ENCODE results near the gene TMPRSS3. TPM values are rescaled to one million over a fixed set of nuclear protein-coding genes. Genes with fewer than 3 reads are reported as not detected.

Gene TMPRSS3
- total RNA-seq, 1 experiment from 2014 or later: 2.0 TPM

- H3K9me3 Mint-ChIP-seq (ENCODE audit: unreplicated experiment): no peaks in the 10 kb centered on the region
- no peaks in the 10 kb centered on the region for H3K27me3 Mint-ChIP-seq (ENCODE audit: insufficient read depth, unreplicated experiment)
- H3K27ac Mint-ChIP-seq (ENCODE audit: low read depth, unreplicated experiment): no peak overlapping the region
- H3K36me3 Mint-ChIP-seq (ENCODE audit: insufficient read depth, unreplicated experiment): no peaks in the 10 kb centered on the region
- TF ChIP-seq, protein P1, sequence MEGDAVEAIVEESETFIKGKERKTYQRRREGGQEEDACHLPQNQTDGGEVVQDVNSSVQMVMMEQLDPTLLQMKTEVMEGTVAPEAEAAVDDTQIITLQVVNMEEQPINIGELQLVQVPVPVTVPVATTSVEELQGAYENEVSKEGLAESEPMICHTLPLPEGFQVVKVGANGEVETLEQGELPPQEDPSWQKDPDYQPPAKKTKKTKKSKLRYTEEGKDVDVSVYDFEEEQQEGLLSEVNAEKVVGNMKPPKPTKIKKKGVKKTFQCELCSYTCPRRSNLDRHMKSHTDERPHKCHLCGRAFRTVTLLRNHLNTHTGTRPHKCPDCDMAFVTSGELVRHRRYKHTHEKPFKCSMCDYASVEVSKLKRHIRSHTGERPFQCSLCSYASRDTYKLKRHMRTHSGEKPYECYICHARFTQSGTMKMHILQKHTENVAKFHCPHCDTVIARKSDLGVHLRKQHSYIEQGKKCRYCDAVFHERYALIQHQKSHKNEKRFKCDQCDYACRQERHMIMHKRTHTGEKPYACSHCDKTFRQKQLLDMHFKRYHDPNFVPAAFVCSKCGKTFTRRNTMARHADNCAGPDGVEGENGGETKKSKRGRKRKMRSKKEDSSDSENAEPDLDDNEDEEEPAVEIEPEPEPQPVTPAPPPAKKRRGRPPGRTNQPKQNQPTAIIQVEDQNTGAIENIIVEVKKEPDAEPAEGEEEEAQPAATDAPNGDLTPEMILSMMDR (IDR thresholded peaks at IDR 0.05; ENCODE audit: unreplicated experiment): no peak
- H3K4me3 Mint-ChIP-seq (ENCODE audit: unreplicated experiment): no peak overlapping the region
- H3K4me1 Mint-ChIP-seq (ENCODE audit: insufficient read depth, unreplicated experiment): no peaks in the 10 kb centered on the region
- DNase-seq (ENCODE audit: unreplicated experiment): no peak
- BruUV-seq (replicated peaks): no TSS peak
- ChIA-PET CTCF (interaction anchor here (0.9 kb wide), 1 partner anchor 35 kb away, joined by 4 read pairs; no protein-coding TSS in a partner anchor), POLR2A (interaction anchor here (1.1 kb wide), 1 partner anchor 112 kb away, joined by 4 read pairs; no protein-coding TSS in a partner anchor)
- intact Hi-C loops (cut with micrococcal nuclease): no loop called here
These were observed 52.3 kb downstream of the TMPRSS3 start for GRCh38 chr21:42343556-42343955.

DNA sequence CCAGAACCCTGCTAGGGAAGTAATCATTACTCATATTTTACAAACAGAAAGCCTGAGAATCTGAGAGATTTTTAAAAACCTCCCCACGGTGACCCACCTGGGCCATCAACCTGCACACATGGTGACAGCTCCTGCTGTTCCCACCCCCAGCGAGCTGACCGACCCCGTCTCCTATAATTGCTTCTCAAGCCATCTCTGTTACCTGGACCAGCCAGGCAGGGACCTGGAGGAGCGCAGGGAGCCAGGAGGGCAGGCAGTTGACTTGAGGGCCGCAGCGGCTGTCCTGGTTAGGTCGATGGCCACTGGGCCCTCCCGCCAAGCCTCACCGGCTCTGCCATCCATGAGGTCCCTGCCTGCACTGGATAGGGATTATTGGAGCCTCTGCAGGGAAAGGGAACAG lies 52.8 kb downstream of the TMPRSS3 start:
- Mint-ChIP-seq H3K4me3 (ENCODE audit: unreplicated experiment) (no peak overlapping the region), H3K27ac (ENCODE audit: low read depth, unreplicated experiment) (no peak overlapping the region), H3K9me3 (ENCODE audit: unreplicated experiment) (no peaks in the 10 kb centered on the region), H3K27me3 (ENCODE audit: insufficient read depth, unreplicated experiment) (no peaks in the 10 kb centered on the region), H3K36me3 (ENCODE audit: insufficient read depth, unreplicated experiment) (no peaks in the 10 kb centered on the region), H3K4me1 (ENCODE audit: insufficient read depth, unreplicated experiment) (no peaks in the 10 kb centered on the region)
- no peak for DNase-seq (ENCODE audit: unreplicated experiment)
- no TSS peak for BruUV-seq (replicated peaks)
- TF ChIP-seq, protein P1 (IDR thresholded peaks at IDR 0.05; ENCODE audit: unreplicated experiment): no peak
- intact Hi-C loops (cut with micrococcal nuclease): no loop called here
- CTCF ChIA-PET: interaction anchor here (0.9 kb wide), 1 partner anchor 35 kb away, joined by 4 read pairs; no protein-coding TSS in a partner anchor
- POLR2A ChIA-PET: interaction anchor here (0.6 to 1.1 kb wide), 2 partner anchors 113 to 516 kb away, joined by 3 to 4 read pairs; no protein-coding TSS in a partner anchor

- Mint-ChIP-seq H3K4me3 (ENCODE audit: unreplicated experiment) (no peak overlapping the region), H3K36me3 (ENCODE audit: insufficient read depth, unreplicated experiment) (no peaks in the 10 kb centered on the region), H3K27me3 (ENCODE audit: insufficient read depth, unreplicated experiment) (no peaks in the 10 kb centered on the region), H3K9me3 (ENCODE audit: unreplicated experiment) (no peaks in the 10 kb centered on the region), H3K4me1 (ENCODE audit: insufficient read depth, unreplicated experiment) (no peaks in the 10 kb centered on the region), H3K27ac (ENCODE audit: low read depth, unreplicated experiment) (no peak overlapping the region)
- CTCF ChIA-PET: no interaction called here
- TF ChIP-seq, protein P1 (IDR thresholded peaks at IDR 0.05; ENCODE audit: unreplicated experiment): no peak
- BruUV-seq (replicated peaks): no TSS peak
- POLR2A ChIA-PET: interaction anchor here (1.1 kb wide), 1 partner anchor 114 kb away, joined by 4 read pairs; no protein-coding TSS in a partner anchor
- no peak for DNase-seq (ENCODE audit: unreplicated experiment)
- intact Hi-C loops (cut with micrococcal nuclease): no loop called here
These were observed 53.9 kb downstream of the TMPRSS3 start for GRCh38 chr21:42341776-42342542.

- Mint-ChIP-seq H3K27me3 (ENCODE audit: insufficient read depth, unreplicated experiment) (peaks cover 8% of the 10 kb centered on the region), H3K4me1 (ENCODE audit: insufficient read depth, unreplicated experiment) (no peaks in the 10 kb centered on the region), H3K27ac (ENCODE audit: low read depth, unreplicated experiment) (no peak overlapping the region), H3K4me3 (ENCODE audit: unreplicated experiment) (no peak overlapping the region), H3K9me3 (ENCODE audit: unreplicated experiment) (no peaks in the 10 kb centered on the region), H3K36me3 (ENCODE audit: insufficient read depth, unreplicated experiment) (no peaks in the 10 kb centered on the region)
- ChIA-PET POLR2A (no interaction called here), CTCF (interaction anchor here (0.8 to 1.6 kb wide), 3 partner anchors 24 to 41 kb away, joined by 3 to 5 read pairs (median 3); no protein-coding TSS in a partner anchor)
- no peak for DNase-seq (ENCODE audit: unreplicated experiment)
- no TSS peak for BruUV-seq (replicated peaks)
- intact Hi-C loops (cut with micrococcal nuclease): no loop called here
- TF ChIP-seq, protein P1 (IDR thresholded peaks at IDR 0.05; ENCODE audit: unreplicated experiment): no peak
These were observed 55.4 kb downstream of the TMPRSS3 start for GRCh38 chr21:42340187-42341050.

All from MCF 10A (cell line).